Upper lobe of right lung (tissue), 1 donor: ENCODE data around the gene BRF1. TPM values are rescaled to one million over a fixed set of nuclear protein-coding genes. Genes with fewer than 3 reads are reported as not detected.
A peak's percentile ranks its signal among the peaks of the same experiment; 100 is the strongest.

ENCODE experiments used
- ATAC-seq: fragments of 200-7000 bp; cut with Tn5 transposase; one replicate; pipeline ENCODE4 v1.9.1; 2020; ENCODE audit warnings: mild to moderate bottlenecking, moderate library complexity
- DNase-seq: peaks from one replicate; pipeline ENCODE4 v3.0.0-alpha.2; 2020
- H3K27ac ChIP-seq: fragments of 200-600 bp; one replicate; pipeline ENCODE4 v1.8.0; 2022
- H3K27me3 ChIP-seq: fragments of 200-600 bp; one replicate; pipeline ENCODE4 v1.8.0; 2022; ENCODE audit warnings: mild to moderate bottlenecking
- H3K36me3 ChIP-seq: fragments of 200-600 bp; one replicate; pipeline ENCODE4 v1.8.0; 2022
- H3K4me1 ChIP-seq: fragments of 200-600 bp; one replicate; pipeline ENCODE4 v1.8.0; 2022
- H3K4me3 ChIP-seq: fragments of 200-600 bp; one replicate; pipeline ENCODE4 v1.8.0; 2022; ENCODE audit warnings: mild to moderate bottlenecking
- H3K9me3 ChIP-seq: fragments of 200-600 bp; one replicate; pipeline ENCODE4 v1.8.0; 2022
- CTCF ChIP-seq: fragments of 200-600 bp; IDR thresholded peaks from one replicate; pipeline ENCODE4 v1.8.0; 2022; ENCODE audit warnings: antibody characterized with exemption
- intact Hi-C: fragments of 100-400 bp; cut with DNase I; formaldehyde crosslinking; loops from one replicate; pipeline ENCODE4 v1.11.0; 2022
- total RNA-seq: library from RNA; stranded (reverse); fragmentation: NEBNext Ultra II Directional; extraction: Animal tissue kit (Norgen Biotek cat#: 25700); gene quantifications from one replicate; pipeline ENCODE4 v1.2.1, GENCODE V29; 2021
- donor health status: DM: no; HTN: yes; CAD: no; lungs with severe emphysema.

Gene BRF1
- total RNA-seq, 1 donor from 2014 or later: 31.2 TPM

- ATAC-seq: no peak
- Histone ChIP-seq H3K27ac (no peak overlapping the region), H3K36me3 (no peaks in the 10 kb centered on the region), H3K27me3 (peaks cover 8% of the 10 kb centered on the region), H3K4me1 (peaks cover 31% of the 10 kb centered on the region), H3K4me3 (no peak overlapping the region), H3K9me3 (no peaks in the 10 kb centered on the region)
- no peak for TF ChIP-seq CTCF
- DNase-seq: no peak
- intact Hi-C loops: no loop called here
These were observed 126.6 kb downstream of the BRF1 start for GRCh38 chr14:105173901-105174894.

GRCh38 chr14:105173145-105173544, 127.7 kb downstream of the BRF1 start:
- TF ChIP-seq CTCF: no peak
- Histone ChIP-seq H3K27ac (no peak overlapping the region), H3K9me3 (no peaks in the 10 kb centered on the region), H3K4me3 (no peak overlapping the region), H3K4me1 (peaks cover 31% of the 10 kb centered on the region), H3K27me3 (peaks cover 11% of the 10 kb centered on the region), H3K36me3 (no peaks in the 10 kb centered on the region)
- DNase-seq: no peak
- no peak for ATAC-seq
- intact Hi-C loops: no loop called here

- no peak overlapping the region for H3K27ac ChIP-seq
- H3K4me1 ChIP-seq: peaks cover 31% of the 10 kb centered on the region
- H3K27me3 ChIP-seq: peaks cover 11% of the 10 kb centered on the region
- H3K36me3 ChIP-seq: no peaks in the 10 kb centered on the region
- no peak for TF ChIP-seq CTCF
- no peaks in the 10 kb centered on the region for H3K9me3 ChIP-seq
- intact Hi-C loops: no loop called here
- DNase-seq: no peak
- ATAC-seq: no peak
- no peak overlapping the region for H3K4me3 ChIP-seq
These were observed 128.3 kb downstream of the BRF1 start for GRCh38 chr14:105172476-105172875.

GRCh38 chr14:105171004-105171673, 129.7 kb downstream of the BRF1 start:
- no peak for TF ChIP-seq CTCF
- intact Hi-C loops: no loop called here
- Histone ChIP-seq H3K4me3 (no peak overlapping the region), H3K36me3 (no peaks in the 10 kb centered on the region), H3K27ac (no peak overlapping the region), H3K27me3 (peaks cover 22% of the 10 kb centered on the region), H3K9me3 (no peaks in the 10 kb centered on the region), H3K4me1 (peaks cover 31% of the 10 kb centered on the region)
- ATAC-seq: peak; percentile 2
- no peak for DNase-seq

- no peak for ATAC-seq
- Histone ChIP-seq H3K4me1 (peaks cover 29% of the 10 kb centered on the region), H3K27me3 (peaks cover 23% of the 10 kb centered on the region), H3K4me3 (no peak overlapping the region), H3K36me3 (no peaks in the 10 kb centered on the region), H3K9me3 (no peaks in the 10 kb centered on the region), H3K27ac (no peak overlapping the region)
- TF ChIP-seq CTCF: no peak
- no peak for DNase-seq
- intact Hi-C loops: no loop called here
These were observed 130.8 kb downstream of the BRF1 start for GRCh38 chr14:105169776-105170655.
